Measurements from ENCODE around the gene SFRP2. TPM values are rescaled to one million over a fixed set of nuclear protein-coding genes. Genes with fewer than 3 reads are reported as not detected.

Gene SFRP2
- polyA plus RNA-seq, 1 donor = 42.4 TPM

DNA sequence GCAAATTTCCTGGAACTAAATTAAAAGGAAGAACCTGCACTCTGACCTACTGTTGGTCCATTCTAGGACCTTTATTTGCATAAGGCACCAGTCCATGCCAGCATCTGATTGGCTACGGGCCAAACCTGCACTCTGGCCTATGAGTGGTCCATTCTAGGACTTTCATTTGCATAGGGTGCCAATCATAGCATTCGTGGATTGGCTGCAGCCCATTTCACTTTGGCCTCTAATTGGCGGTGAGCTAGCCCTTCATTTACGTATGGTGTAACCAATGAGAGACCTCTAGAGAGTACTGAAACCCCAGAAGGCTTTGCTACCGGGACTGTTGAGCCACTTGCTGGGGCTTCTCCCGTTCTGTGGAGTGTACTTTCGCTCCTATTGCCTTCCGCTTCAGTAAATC is 23.0 kb downstream of the SFRP2 start:
- no peak for DNase-seq

DNA sequence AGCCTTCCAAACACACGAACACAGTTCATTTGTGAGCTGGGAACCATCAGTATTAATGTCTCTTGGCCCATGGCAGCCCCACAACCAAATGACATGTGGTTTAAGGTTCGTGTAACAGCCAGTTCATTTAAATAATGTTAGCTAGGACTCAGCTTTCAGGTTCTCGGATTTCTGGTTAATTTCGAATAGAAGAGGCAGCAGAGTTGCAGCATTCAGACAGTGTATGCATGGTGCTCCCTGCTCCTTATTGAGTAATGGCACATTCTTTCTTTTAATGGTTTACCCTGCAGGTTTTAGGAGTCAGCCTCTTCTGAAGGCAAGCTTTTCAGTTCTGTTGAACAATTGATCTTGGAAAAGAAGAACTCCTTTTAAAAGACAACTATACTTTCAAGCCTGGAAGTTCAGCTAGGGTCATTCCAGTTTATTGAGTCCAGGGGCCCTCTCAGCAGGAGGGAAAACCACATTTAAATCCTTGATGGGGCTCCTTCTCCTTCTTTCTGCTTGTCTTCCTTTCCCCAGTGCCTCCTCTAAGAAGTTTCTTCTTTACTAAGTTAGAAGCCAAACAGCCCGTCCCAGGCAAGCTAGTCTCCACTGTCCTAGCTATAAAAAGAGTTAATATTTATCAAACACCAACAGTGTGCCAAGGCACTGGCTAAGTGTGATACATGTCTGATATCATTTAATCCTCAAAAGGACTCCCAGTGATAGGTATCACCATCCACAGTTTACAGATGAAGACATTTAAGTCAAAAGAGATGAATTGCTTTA is 24.1 kb downstream of the SFRP2 start:
- DNase-seq = no peak

DNA sequence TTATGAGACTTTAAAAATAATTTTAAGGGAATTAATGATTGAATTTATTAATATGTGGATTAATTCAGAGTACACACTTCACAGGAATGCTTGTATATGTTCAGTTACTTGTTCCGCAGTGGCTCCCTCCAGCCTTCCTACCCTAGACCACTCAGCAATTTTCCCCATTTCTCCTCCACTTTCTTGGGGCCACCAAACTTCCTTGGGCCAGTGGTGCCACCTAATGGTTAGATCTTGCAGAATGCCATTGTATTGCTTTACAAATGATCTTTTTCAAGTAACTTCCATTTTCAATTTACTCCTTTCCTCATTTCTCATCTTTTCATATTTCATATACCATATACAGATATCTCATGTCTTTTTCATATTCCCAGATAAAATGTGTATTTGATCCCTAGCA is 25.5 kb downstream of the SFRP2 start:
- DNase-seq = no peak

DNA sequence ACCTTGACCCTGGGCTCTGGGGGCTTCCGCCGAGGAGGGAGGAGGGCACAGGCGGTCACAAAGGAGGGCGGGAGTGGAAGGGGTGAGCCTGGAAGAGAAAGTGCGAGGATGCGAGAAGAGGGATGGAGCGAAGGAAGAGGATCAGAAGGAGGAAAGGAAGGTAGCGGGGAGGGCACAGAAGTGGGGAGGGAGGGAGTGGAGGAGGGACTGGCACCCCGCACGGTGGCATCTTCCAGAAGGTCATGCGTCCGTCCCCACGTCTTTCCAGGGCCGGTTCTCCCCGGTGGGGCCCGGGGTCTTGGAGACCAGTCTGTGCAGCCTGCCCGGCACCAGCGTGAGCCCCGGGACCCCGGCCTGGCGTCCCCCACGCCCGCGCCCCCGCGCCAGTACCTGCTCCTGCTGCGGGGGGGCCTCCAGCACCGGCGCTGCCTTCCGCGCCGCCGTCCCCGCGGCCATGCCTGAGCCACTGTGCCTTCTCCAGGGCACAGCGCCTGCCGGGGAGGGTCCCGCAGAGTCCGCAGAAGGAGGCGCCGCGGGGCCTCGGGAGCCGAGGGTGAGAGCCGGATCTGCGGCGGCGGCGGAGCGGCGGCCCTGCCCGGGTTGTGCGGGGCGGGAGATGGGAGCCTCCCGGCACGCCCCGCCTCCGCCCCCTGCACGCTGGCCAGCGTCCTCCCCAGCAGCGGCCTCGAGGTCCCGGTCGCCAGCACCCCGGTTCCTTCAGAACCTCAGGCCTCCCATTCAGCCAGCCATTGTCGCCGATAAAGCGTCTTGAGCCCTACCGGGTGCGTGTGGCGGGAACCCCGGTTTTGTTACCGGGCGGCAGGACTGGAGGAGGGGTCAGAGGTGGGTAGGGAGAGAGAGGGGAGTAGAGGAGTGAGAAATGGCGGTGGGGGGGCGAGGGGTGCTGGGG is 29.2 kb downstream of the SFRP2 start, which contains the start of gene RNF175:
Gene RNF175, minus strand, starts transcription at position 618 of the 910 bp plus-strand sequence. Its CDS starts 162 bp downstream, at position 456.
- DNase-seq = peak; percentile 40

DNA sequence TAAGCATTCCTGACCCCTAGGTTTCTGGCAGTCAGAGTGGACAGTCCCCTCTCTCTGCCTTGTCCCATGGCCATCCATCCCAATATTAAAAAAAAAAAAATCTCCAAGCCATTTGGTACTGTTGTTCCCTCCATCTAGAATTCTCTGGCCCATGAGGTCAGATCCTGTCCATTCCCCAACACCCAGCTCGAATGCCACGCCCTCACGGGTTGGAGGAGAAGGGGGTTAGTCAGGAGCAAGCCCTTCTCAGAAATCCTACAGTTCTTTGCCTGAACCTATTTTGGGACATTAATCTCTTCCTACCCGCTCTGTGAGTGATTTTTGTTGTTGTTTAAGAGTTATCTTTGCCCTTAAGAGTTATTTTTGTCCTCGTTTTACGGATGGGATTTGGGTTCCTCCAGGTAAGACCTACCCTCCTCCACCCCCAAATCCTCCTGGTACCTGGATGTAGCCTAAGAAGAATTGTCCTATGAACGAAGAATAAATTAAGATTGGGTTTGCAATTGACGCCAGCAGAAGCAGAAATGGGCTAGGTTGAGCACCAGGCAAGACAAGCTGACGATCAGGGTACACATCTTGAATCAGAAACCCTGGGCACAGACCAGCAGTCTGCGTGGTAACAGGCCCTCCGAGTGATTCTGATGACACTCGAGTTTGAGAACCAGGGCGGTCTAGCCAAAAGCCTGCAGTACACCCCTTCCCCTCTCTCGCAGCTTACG is 30.0 kb downstream of the SFRP2 start:
- DNase-seq = no peak

DNA sequence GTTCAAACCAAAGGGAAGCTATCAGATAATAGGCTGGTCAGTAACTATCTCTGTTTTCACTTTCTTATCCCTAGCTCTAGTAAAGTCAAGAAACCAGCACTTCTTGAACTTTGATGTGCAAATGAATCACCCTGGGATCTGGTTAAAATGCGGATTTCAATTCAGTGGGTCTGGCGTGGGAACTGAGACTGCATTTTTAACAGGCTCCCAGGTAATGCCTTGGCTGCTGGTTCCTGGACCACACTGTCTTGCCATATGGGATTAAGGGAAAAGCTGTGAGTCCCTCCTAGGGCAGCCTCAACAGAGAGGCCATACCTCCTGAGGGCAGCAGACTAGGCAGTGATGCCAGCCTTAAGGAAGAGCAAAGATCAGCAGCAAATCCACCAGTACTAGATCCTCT is 30.7 kb downstream of the SFRP2 start:
- DNase-seq = no peak

DNA sequence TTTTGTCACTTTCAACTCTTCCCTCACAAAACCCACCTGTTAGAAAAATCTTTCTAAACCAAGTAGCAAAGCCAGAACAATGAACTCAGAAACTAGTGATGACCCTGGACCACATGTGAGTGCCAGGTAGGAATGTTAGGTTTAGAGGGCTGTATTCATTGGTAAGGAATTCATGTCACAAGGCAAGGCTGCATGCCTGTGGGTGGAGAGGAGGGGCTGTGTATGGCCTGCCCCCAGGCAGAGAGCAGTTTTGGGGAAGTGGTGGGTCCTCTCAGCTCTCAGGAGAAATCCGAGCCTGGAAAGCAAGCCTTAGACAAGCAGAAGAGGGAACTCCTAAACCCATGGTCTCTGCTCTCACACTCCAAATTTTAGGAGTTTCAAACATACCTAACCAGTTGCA is 31.5 kb downstream of the SFRP2 start:
- DNase-seq = no peak

DNA sequence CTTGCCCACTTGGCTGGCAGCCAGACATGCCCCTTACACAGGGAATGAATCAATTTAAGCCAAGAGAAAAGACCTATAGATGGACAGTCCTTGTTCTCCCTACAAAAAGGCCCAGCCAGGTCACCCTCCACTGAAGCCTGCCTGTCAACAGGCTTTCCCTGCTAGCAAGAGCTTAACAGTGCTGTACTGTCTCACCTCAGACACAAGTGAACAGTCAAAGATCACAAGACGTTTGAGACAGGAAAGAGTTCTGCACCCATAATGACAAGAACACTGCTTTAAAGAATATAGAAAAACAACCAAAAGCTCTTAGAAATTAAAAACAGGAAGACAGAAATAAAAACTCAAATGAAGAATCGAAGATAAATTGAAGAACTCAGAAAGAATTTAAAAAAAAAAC is 33.7 kb downstream of the SFRP2 start:
- no peak for DNase-seq

DNA sequence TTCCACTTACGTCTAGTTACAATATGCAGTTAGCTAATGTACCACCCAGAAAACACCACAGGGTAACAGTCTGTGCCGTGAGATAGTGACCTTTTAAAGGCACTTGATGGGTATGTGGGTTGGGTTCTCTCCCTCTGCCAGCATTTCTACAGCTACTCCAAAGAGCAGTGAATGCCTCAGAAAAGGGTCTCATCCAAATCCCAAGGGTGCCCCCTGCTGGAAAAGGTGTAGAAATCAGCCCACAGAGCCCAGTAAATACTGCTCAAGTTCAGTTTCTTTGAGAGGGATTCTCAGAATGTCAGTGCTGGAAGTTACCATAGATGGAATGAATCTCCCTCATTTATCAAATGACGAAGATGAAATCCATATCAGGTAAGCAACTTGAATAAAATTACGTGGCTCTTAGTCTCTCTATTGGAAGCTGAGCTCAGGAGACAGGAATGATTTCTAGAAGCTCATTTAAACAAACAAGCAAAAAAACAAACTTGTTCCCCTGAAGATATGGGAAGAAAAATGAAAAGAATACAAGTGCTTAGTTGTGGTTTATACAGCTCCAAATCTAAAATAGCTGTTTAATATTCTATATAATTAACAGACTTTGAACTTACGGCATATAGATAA is 38.6 kb downstream of the SFRP2 start:
- peak; percentile 51 for DNase-seq

DNA sequence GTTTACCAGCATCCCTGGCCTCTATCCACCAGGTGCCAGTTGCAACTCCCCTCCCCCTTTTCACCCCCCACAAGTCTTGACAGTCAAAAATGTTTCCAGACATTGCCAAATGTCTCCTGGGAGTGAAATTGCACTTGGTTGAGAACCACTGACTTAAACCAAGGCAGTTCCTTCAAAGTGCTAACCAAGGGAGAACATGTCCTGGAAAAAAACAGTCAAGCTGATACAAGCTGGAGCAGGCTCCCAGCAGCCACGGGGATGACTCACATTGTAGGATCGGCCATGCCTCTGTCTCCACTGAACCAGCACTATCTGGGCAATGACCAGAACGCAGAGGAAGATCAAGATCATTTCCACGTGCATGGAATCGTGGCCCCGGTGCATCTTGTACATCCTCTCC is 40.5 kb downstream of the SFRP2 start:
- no peak for DNase-seq

DNA sequence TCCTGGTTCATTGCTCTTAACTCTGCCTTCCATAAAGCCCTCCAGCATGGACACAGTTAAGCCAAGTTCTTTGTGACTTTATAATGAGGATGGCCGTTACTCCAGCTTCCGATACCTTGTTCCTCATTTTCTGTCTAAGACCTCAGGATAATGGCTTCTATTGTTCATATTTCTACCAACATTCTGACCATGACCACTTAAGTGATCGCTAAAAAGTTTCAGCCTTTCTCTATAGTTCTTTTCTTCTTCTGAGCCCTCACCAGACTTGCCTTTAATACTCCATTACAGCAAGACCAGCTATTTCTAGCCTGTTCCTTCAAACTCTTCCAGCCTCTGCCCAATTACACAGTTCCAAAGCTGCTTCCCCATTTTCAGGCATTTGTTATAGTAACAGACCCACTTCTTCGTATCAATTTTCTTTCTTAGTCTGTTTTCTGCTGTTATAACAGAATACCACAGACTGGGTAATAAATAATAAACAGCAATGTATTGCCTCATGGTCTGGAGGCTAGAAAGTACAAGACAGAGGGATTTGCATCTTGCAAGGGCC is 41.4 kb downstream of the SFRP2 start:
- no peak for DNase-seq

DNA sequence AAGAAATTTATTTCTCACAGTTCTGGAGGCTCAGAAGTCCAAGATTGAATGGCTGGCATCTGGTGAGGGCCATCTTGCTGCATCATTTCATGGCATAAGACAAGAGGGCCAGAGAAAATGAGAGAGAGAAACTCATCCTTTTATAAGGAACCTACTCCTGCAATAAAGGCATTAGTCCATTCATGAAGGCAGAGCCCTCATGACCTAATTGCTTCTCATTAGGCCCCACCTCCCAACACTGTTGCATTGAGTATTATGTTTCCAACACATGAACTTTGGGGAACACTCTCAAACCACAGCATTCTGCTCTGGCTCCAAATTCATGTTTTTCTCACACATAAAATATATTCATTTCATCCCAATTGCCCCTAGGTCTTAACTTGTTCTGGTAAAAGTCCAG is 43.2 kb downstream of the SFRP2 start:
- no peak for DNase-seq

DNA sequence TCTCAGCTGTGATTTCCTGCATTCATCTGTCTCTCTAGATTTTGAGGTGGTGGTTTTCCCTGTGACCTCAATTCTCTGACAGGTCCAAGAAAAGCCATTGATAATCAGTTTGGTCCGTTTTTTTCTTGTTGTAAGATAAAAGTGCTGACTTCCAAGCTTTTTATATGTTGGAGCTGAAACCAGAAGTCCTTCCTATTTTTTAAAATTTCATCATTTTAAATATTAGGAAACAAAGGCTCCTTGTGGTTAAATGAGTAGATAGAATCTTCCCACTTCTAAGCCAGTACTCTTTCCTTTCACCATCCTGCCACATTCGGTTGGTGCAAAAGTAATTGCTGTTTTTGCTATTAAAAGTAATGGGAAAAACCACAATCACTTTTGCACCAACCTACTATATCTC is 47.3 kb downstream of the SFRP2 start:
- DNase-seq = no peak

DNA sequence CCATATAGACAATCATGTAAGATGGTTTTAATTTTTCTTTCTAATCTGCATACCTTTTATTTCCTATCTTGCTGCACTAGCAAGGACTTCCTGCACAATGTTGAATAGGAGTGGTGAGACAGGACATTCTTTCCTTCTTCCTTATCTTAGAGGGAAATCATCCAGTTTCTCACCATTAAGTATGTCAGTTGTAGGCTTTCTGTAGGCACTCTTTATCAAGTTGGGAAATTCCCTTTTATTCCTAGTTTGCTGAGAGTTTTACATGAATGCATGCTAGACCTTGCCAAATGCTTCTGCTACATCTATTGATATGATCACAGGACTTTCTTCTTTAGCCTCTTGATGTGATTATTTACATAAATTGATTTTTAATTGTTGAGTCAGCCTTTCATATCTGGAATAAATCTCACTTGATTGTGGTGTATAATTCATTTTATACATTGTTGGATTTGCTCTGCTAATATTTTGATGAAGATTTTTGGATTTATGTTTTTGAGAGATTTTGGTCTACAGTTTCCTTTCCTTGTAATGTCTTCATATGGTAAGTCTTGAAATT is 52.9 kb downstream of the SFRP2 start:
- DNase-seq = no peak

DNA sequence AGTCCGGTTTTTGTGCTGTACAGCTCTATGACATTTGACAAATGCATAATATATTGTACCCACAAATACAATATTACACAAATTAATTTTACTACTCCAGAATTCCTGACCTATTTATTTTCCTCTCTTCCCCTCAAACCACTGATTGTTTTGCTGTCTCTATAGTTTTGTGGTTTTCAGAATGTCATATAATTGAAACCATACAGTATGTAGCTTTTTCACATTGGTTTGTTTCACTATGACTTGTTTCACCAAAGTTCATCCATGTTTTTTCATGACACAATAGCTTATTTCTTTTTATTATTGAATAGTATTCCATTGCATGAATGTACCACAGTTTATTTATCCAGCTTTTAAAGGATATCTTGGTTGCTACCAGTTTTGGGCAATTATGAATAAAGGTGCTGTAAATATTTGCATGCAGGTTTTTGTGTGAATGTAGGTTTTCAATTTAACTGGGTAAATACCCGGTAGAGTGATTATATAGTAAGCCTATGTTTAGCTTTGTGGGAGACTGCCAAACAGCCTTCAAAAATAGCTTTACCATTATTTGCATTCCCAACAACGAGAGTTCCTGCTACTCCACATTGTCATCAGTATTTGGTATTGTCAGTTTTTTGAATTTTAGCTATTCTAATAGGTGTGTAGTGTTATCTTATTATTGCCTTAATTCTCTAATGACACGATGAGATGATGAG is 55.0 kb downstream of the SFRP2 start:
- no peak for DNase-seq

DNA sequence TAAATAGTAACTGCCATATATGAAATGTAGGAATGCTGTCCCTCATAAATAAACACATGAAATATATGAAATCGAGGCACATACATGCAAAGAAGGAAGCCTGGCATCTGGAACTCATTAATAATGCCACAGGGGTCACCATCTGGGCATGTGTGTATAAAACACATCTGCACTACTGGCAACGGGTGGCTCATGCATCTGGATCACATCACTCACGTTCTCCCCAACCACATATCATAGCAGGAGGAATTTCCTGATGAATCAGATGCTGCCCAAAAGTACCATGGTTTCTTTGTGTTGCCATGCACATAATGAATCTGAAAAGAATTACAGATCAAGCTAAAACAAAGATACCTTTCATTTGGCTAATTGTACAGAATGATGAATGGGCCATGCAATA is 57.6 kb downstream of the SFRP2 start:
- DNase-seq = no peak

Other genes starting within 250 kb of the SFRP2 start
- 4.6 TPM for gene TLR2, start 104.8 kb downstream of the SFRP2 start, polyA plus RNA-seq (ENCODE audit: insufficient read length)
- 0.25 TPM for gene RNF175, start 29.1 kb downstream of the SFRP2 start, polyA plus RNA-seq (ENCODE audit: insufficient read length)